Uterus (tissue), 2 donors: ENCODE results near the gene IP6K1.

Experiments used
- POLR2A ChIP-seq, 2 donors: fragments of 450-650 bp; IDR thresholded peaks; one replicate each; pipeline ENCODE4 v1.6.1; 2016; ENCODE audit warnings: antibody characterized with exemption in 2 of 2, mild to moderate bottlenecking in 1 of 2, moderate library complexity in 1 of 2
- TF ChIP-seq, protein P1 (sequence below), 4 experiments: fragments of 200-600 bp in 2 of 4; fragments of 450-650 bp in 2 of 4; sonication (generic) in 2 of 4; IDR thresholded peaks; one replicate each; pipeline ENCODE4 v1.5.1; 2016 to 2019; ENCODE audit warnings: antibody characterized with exemption in 4 of 4, mild to moderate bottlenecking in 2 of 4, moderate library complexity in 1 of 4

DNA sequence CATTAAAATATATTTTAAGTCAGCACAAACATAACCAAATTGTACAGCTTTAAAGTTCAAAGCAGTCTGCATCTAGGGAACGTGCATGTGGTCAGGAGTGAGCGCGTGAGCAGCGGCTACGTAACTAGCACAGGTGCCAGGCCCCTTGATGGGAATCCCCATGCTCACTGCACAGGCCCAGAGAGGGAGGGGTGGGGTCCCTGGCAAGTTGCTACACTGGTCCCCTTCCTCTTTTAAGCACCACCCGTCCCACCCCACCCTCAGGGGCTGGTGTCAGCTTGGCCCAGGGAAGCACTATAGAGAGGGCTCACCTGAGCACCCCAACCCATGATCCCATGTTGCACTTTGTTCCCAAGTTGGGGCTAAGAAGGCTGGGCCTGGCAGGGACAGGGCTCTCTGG, 61.8 kb downstream of the IP6K1 start:
- TF ChIP-seq, protein P1, sequence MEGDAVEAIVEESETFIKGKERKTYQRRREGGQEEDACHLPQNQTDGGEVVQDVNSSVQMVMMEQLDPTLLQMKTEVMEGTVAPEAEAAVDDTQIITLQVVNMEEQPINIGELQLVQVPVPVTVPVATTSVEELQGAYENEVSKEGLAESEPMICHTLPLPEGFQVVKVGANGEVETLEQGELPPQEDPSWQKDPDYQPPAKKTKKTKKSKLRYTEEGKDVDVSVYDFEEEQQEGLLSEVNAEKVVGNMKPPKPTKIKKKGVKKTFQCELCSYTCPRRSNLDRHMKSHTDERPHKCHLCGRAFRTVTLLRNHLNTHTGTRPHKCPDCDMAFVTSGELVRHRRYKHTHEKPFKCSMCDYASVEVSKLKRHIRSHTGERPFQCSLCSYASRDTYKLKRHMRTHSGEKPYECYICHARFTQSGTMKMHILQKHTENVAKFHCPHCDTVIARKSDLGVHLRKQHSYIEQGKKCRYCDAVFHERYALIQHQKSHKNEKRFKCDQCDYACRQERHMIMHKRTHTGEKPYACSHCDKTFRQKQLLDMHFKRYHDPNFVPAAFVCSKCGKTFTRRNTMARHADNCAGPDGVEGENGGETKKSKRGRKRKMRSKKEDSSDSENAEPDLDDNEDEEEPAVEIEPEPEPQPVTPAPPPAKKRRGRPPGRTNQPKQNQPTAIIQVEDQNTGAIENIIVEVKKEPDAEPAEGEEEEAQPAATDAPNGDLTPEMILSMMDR (IDR thresholded peaks at IDR 0.05): no peak
- no peak for TF ChIP-seq POLR2A (IDR thresholded peaks at IDR 0.05)
